B cell (primary cell): ENCODE data around the gene RAB4A. TPM values are rescaled to one million over a fixed set of nuclear protein-coding genes. Genes with fewer than 3 reads are reported as not detected.

ENCODE experiments used
- ATAC-seq: fragments of 200-7000 bp; cut with Tn5 transposase; one replicate; pipeline ENCODE4 v1.10.0; 2021; ENCODE audit warnings: low read depth, mild to moderate bottlenecking, moderate number of reproducible peaks, moderate library complexity
- CTCF ChIA-PET: fragments of 350-600 bp; sonication (Branson Sonifier 250); formaldehyde crosslinking; loops from one replicate; lab custom pipeline; 2021; ENCODE audit warnings: antibody characterized with exemption, inconsistent platforms; lab: Charles Lee
- POLR2A ChIA-PET: fragments of 350-600 bp; sonication (Branson Sonifier 250); formaldehyde crosslinking; loops from one replicate; lab custom pipeline; 2021; ENCODE audit warnings: antibody characterized with exemption; lab: Charles Lee
- DNase-seq: peaks from one replicate; pipeline ENCODE4 v3.0.0; 2013
- H2AFZ ChIP-seq: 2 replicates; pipeline ENCODE4 v1.6.1; 2012; ENCODE audit warnings: mild to moderate bottlenecking, low read depth, low read length; ENCODE audit not compliant: insufficient read depth, poor library complexity, severe bottlenecking
- H3K27ac ChIP-seq, 2 donors: 1 replicate in 1 of 2; 2 replicates in 1 of 2; pipeline ENCODE4 v1.5.1; 2012 to 2013; ENCODE audit warnings: low read length in 2 of 2, mild to moderate bottlenecking in 2 of 2, moderate library complexity in 1 of 2
- H3K27me3 ChIP-seq, 4 experiments: fragments of 200-600 bp in 1 of 4; sonication (generic) in 1 of 4; replicated peaks in 1 of 4; 1 replicate in 2 of 4; 2 replicates in 2 of 4; pipeline versions ENCODE4 v1.6.1 to v1.7.0; 2013 to 2016; ENCODE audit warnings: low read length in 3 of 4, mild to moderate bottlenecking in 2 of 4, mixed read lengths in 1 of 4, moderate library complexity in 1 of 4; ENCODE audit not compliant: insufficient read depth in 4 of 4, control insufficient read depth in 3 of 4; ENCODE audit errors: control extremely low read depth in 1 of 4
- H3K36me3 ChIP-seq, 2 experiments: replicated peaks in 1 of 2; 1 replicate in 1 of 2; 2 replicates in 1 of 2; pipeline versions ENCODE4 v1.6.1 to v1.7.1; 2013; ENCODE audit warnings: low read length in 1 of 2; ENCODE audit not compliant: insufficient read depth in 2 of 2, control insufficient read depth in 1 of 2; ENCODE audit errors: control extremely low read depth in 1 of 2, extremely low read depth in 1 of 2
- H3K4me1 ChIP-seq, 2 donors: fragments of 200-600 bp in 1 of 2; sonication (generic) in 1 of 2; 1 replicate in 1 of 2; 2 replicates in 1 of 2; pipeline versions ENCODE4 v1.5.1 to v1.6.1; 2013 to 2017; ENCODE audit warnings: low read length in 2 of 2; ENCODE audit not compliant: control insufficient read depth in 2 of 2, insufficient read depth in 2 of 2
- H3K4me2 ChIP-seq: replicated peaks from 2 replicates; pipeline ENCODE3; 2012; ENCODE audit warnings: mild to moderate bottlenecking, low read depth, low read length; ENCODE audit not compliant: poor library complexity, severe bottlenecking
- H3K4me3 ChIP-seq, 5 experiments: fragments of 200-600 bp in 1 of 5; sonication (generic) in 1 of 5; 1 replicate in 3 of 5; 2 replicates in 2 of 5; pipeline versions ENCODE4 v1.5.1 to v1.7.0; 2011 to 2016; ENCODE audit warnings: low read length in 4 of 5, mild to moderate bottlenecking in 4 of 5, low read depth in 2 of 5, control low read depth in 1 of 5, moderate library complexity in 1 of 5; ENCODE audit not compliant: insufficient read depth in 1 of 5; ENCODE audit errors: control extremely low read depth in 1 of 5, extremely low read depth in 1 of 5
- H3K79me2 ChIP-seq: fragments of 200-600 bp; sonication (generic); one replicate; pipeline ENCODE4 v1.6.0; 2016; ENCODE audit warnings: low read length; ENCODE audit not compliant: control insufficient read depth, insufficient read depth
- H3K9ac ChIP-seq: fragments of 200-600 bp; sonication (generic); 2 replicates; pipeline ENCODE4 v1.6.1; 2017; ENCODE audit warnings: mild to moderate bottlenecking, low read length, moderate library complexity
- H3K9me3 ChIP-seq, 3 donors: one replicate each; pipeline versions ENCODE4 v1.6.1 to v1.7.1; 2013; ENCODE audit warnings: low read length in 2 of 3; ENCODE audit not compliant: control insufficient read depth in 2 of 3, insufficient read depth in 1 of 3; ENCODE audit errors: control extremely low read depth in 1 of 3
- H4K20me1 ChIP-seq: 2 replicates; pipeline ENCODE4 v1.6.0; 2012; ENCODE audit warnings: mild to moderate bottlenecking, low read length; ENCODE audit not compliant: insufficient read depth, control insufficient read depth, poor library complexity, severe bottlenecking
- H3K27ac Mint-ChIP-seq: one replicate; pipeline ENCODE4 v1.8.0; 2021; ENCODE audit warnings: mixed read lengths
- H3K27me3 Mint-ChIP-seq: one replicate; pipeline ENCODE4 v1.8.0; 2021; ENCODE audit warnings: mixed read lengths
- H3K4me1 Mint-ChIP-seq: one replicate; pipeline ENCODE4 v1.8.0; 2021; ENCODE audit warnings: mixed read lengths
- H3K4me3 Mint-ChIP-seq: one replicate; pipeline ENCODE4 v1.8.0; 2021; ENCODE audit warnings: mixed read lengths
- H3K9me3 Mint-ChIP-seq: one replicate; pipeline ENCODE4 v1.8.0; 2022; ENCODE audit warnings: mixed read lengths; ENCODE audit not compliant: insufficient read depth
- EZH2 ChIP-seq: IDR thresholded peaks from 2 replicates; pipeline ENCODE4 v1.6.1; 2012; ENCODE audit warnings: borderline replicate concordance, low read depth, mild to moderate bottlenecking, moderate library complexity, low read length; ENCODE audit not compliant: insufficient read depth, poor library complexity, severe bottlenecking
- WGBS: methylation state at CpG from one replicate; pipeline ENCODE4 v1.1.5; 2013; ENCODE audit warnings: missing lambda C conversion rate; ENCODE audit not compliant: insufficient coverage; 5-methylcytosine and 5-hydroxymethylcytosine counted together
- intact Hi-C: fragments of 100-400 bp; cut with micrococcal nuclease; formaldehyde crosslinking; loops from one replicate; pipeline ENCODE4 v1.10.0; 2022
- polyA plus RNA-seq: library from polyadenylated mRNA; depleted of rRNA; stranded (reverse); fragments of >200 nt; gene quantifications from 2 replicates; pipeline ENCODE4 v1.2.3, GENCODE V29; 2012
- total RNA-seq, 2 donors: library from RNA; stranded (reverse); fragments of 120-200 nt in 1 of 2; gene quantifications; 1 replicate in 1 of 2; 2 replicates in 1 of 2; pipeline versions ENCODE4 v1.2.3 to v1.2.4, GENCODE V29; 2013 to 2022
- TF ChIP-seq, protein P1 (sequence below): fragments of 200-600 bp; IDR thresholded peaks from one replicate; pipeline ENCODE4 v1.8.0; 2022; ENCODE audit warnings: antibody characterized with exemption, mild to moderate bottlenecking

Gene RAB4A
- total and polyA plus RNA-seq, 2 donors (not counting 1 experiment from before 2014, with no cell fraction given): 14.7 to 49.7 TPM

- intact Hi-C loops: no loop called here
- H3K9ac ChIP-seq: no peak overlapping the region
- peaks cover 3 to 9% of the 10 kb centered on the region in 2 donors for H3K4me1 ChIP-seq
- H3K4me3 ChIP-seq: no peak overlapping the region
- DNase-seq: no peak
- 95% methylated on average over 2 of the region's 2 CpGs for WGBS
- Mint-ChIP-seq H3K27ac (no peak overlapping the region), H3K9me3 (no peaks in the 10 kb centered on the region), H3K4me1 (peaks cover 17% of the 10 kb centered on the region), H3K27me3 (no peaks in the 10 kb centered on the region), H3K4me3 (no peak overlapping the region)
- CTCF ChIA-PET: interaction anchor here (1.2 kb wide), 1 partner anchor 10 kb away, joined by 3 read pairs; no protein-coding TSS in a partner anchor
- ATAC-seq: no peak
- peaks cover 11% of the 10 kb centered on the region for H4K20me1 ChIP-seq
- TF ChIP-seq EZH2: no peak
- TF ChIP-seq, protein P1, sequence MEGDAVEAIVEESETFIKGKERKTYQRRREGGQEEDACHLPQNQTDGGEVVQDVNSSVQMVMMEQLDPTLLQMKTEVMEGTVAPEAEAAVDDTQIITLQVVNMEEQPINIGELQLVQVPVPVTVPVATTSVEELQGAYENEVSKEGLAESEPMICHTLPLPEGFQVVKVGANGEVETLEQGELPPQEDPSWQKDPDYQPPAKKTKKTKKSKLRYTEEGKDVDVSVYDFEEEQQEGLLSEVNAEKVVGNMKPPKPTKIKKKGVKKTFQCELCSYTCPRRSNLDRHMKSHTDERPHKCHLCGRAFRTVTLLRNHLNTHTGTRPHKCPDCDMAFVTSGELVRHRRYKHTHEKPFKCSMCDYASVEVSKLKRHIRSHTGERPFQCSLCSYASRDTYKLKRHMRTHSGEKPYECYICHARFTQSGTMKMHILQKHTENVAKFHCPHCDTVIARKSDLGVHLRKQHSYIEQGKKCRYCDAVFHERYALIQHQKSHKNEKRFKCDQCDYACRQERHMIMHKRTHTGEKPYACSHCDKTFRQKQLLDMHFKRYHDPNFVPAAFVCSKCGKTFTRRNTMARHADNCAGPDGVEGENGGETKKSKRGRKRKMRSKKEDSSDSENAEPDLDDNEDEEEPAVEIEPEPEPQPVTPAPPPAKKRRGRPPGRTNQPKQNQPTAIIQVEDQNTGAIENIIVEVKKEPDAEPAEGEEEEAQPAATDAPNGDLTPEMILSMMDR: no peak
- H3K27me3 ChIP-seq: no peaks in the 10 kb centered on the region
- POLR2A ChIA-PET: no interaction called here
- H3K79me2 ChIP-seq: peaks cover 32% of the 10 kb centered on the region
- no peak overlapping the region for H2AFZ ChIP-seq
- H3K27ac ChIP-seq: no peak overlapping the region
- H3K9me3 ChIP-seq: peaks cover 0 to 15% (median 5%) of the 10 kb centered on the region in 3 donors
- H3K36me3 ChIP-seq: peaks cover 0 to 3% of the 10 kb centered on the region in 2 experiments
- no peak overlapping the region for H3K4me2 ChIP-seq
Observed at GRCh38 chr1:229334716-229335115, 63.8 kb downstream of the RAB4A start.

DNA sequence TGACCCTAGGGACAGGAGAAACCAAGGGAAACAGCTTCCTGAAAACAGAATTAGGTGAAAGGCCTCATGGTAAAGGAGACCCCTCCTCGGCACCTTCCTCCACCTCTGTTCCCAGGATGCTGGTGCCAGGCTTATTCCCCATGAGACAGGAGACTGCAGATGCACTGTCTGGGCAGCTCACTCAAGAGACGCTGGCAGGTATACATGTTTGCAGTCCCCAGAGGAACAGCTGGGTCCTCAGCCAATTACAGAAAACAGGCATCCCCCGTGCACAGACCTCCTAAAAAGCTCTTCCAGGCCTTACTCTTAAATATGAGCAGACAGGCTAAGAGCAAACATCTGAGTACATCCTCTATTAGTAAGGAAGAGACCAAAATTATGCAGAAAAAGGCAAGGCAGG, 65.4 kb downstream of the RAB4A start:
- CTCF ChIA-PET: no interaction called here
- no peak overlapping the region for H3K4me3 ChIP-seq
- POLR2A ChIA-PET: no interaction called here
- peaks cover 29% of the 10 kb centered on the region for H3K79me2 ChIP-seq
- H3K4me1 ChIP-seq: peaks cover 7 to 17% of the 10 kb centered on the region in 2 donors
- peaks cover 11% of the 10 kb centered on the region for H4K20me1 ChIP-seq
- DNase-seq: no peak
- no peak for ATAC-seq
- H3K4me1 Mint-ChIP-seq: peaks cover 29% of the 10 kb centered on the region
- no peak overlapping the region for H2AFZ ChIP-seq
- H3K9me3 Mint-ChIP-seq: no peaks in the 10 kb centered on the region
- no peak for TF ChIP-seq EZH2
- TF ChIP-seq, protein P1: no peak
- H3K9me3 ChIP-seq: peaks cover 0 to 15% (median 5%) of the 10 kb centered on the region in 3 donors
- no peaks in the 10 kb centered on the region for H3K27me3 ChIP-seq
- intact Hi-C loops: no loop called here
- no peak overlapping the region for H3K4me2 ChIP-seq
- H3K4me3 Mint-ChIP-seq: no peak overlapping the region
- no peak overlapping the region for H3K9ac ChIP-seq
- peaks cover 0 to 3% of the 10 kb centered on the region in 2 experiments for H3K36me3 ChIP-seq
- no peaks in the 10 kb centered on the region for H3K27me3 Mint-ChIP-seq
- no peak overlapping the region for H3K27ac Mint-ChIP-seq
- H3K27ac ChIP-seq: no peak overlapping the region
- 57% methylated on average over 1 of the region's 3 CpGs for WGBS
